Liver (tissue), 9 donors: ENCODE data around the gene DNAH17. TPM values are rescaled to one million over a fixed set of nuclear protein-coding genes. Genes with fewer than 3 reads are reported as not detected.
A peak's percentile ranks its signal among the peaks of the same experiment; 100 is the strongest.

Source experiments
- DNase-seq: peaks from one replicate; pipeline ENCODE4 v3.0.0-alpha.2; 2017; ENCODE audit warnings: low spot score
- H3K27ac ChIP-seq, 2 donors: one replicate each; pipeline ENCODE4 v1.7.0; 2013; ENCODE audit warnings: inconsistent platforms in 2 of 2, low read length in 2 of 2, control low read depth in 1 of 2, low read depth in 1 of 2, mild to moderate bottlenecking in 1 of 2
- H3K27me3 ChIP-seq, 4 donors: one replicate each; pipeline versions ENCODE4 v1.6.1 to v1.7.0; 2013; ENCODE audit warnings: low read length in 3 of 4, inconsistent platforms in 1 of 4, mild to moderate bottlenecking in 1 of 4, moderate library complexity in 1 of 4; ENCODE audit not compliant: control insufficient read depth in 4 of 4, insufficient read depth in 4 of 4
- H3K36me3 ChIP-seq, 4 donors: one replicate each; pipeline versions ENCODE4 v1.6.1 to v1.7.0; 2013; ENCODE audit warnings: low read length in 3 of 4, mild to moderate bottlenecking in 3 of 4, low read depth in 1 of 4, moderate library complexity in 1 of 4; ENCODE audit not compliant: control insufficient read depth in 4 of 4, insufficient read depth in 3 of 4
- H3K4me1 ChIP-seq, 4 donors: one replicate each; pipeline versions ENCODE4 v1.6.1 to v1.7.0; 2013; ENCODE audit warnings: low read length in 3 of 4, mild to moderate bottlenecking in 3 of 4, moderate library complexity in 1 of 4; ENCODE audit not compliant: control insufficient read depth in 4 of 4, insufficient read depth in 4 of 4
- H3K4me3 ChIP-seq, 3 donors: one replicate each; pipeline versions ENCODE4 v1.6.1 to v1.7.0; 2013; ENCODE audit warnings: low read length in 3 of 3, control low read depth in 1 of 3, low read depth in 1 of 3, mild to moderate bottlenecking in 1 of 3
- H3K9ac ChIP-seq, 2 donors: one replicate each; pipeline ENCODE4 v1.7.0; 2013; ENCODE audit warnings: low read length in 2 of 2, mild to moderate bottlenecking in 2 of 2, moderate library complexity in 2 of 2, control low read depth in 1 of 2, low read depth in 1 of 2
- H3K9me3 ChIP-seq, 4 donors: one replicate each; pipeline versions ENCODE4 v1.6.1 to v1.7.0; 2013; ENCODE audit warnings: low read length in 3 of 4; ENCODE audit not compliant: control insufficient read depth in 4 of 4
- EGR1 ChIP-seq, 2 donors: IDR thresholded peaks; 2 replicates each; pipeline ENCODE4 v1.6.1; 2016 to 2018; ENCODE audit warnings: antibody characterized with exemption in 2 of 2, low read depth in 2 of 2
- FOXA1 ChIP-seq: IDR thresholded peaks from 2 replicates; pipeline ENCODE4 v1.6.1; 2016; ENCODE audit warnings: antibody characterized with exemption
- FOXA2 ChIP-seq: IDR thresholded peaks from 2 replicates; pipeline ENCODE4 v1.6.1; 2016; ENCODE audit warnings: antibody characterized with exemption
- GABPA ChIP-seq, 2 donors: IDR thresholded peaks in 1 of 2; conservative IDR thresholded peaks in 1 of 2; 2 replicates each; pipeline ENCODE4 v1.6.1; 2016; ENCODE audit warnings: antibody characterized with exemption in 2 of 2, mild to moderate bottlenecking in 1 of 2, moderate library complexity in 1 of 2
- HNF4A ChIP-seq, 2 donors: conservative IDR thresholded peaks; 2 replicates each; pipeline ENCODE4 v1.6.1; 2016; ENCODE audit warnings: antibody characterized with exemption in 2 of 2, mild to moderate bottlenecking in 2 of 2
- HNF4G ChIP-seq: IDR thresholded peaks from 2 replicates; pipeline ENCODE4 v1.6.1; 2016; ENCODE audit warnings: antibody characterized with exemption
- JUND ChIP-seq, 2 donors: IDR thresholded peaks; 2 replicates each; pipeline ENCODE4 v1.6.1; 2016; ENCODE audit warnings: antibody characterized with exemption in 2 of 2
- NR2F2 ChIP-seq: IDR thresholded peaks from 2 replicates; pipeline ENCODE4 v1.6.1; 2016; ENCODE audit warnings: antibody characterized with exemption
- RAD21 ChIP-seq, 2 donors: IDR thresholded peaks; 2 replicates each; pipeline ENCODE4 v1.6.1; 2016; ENCODE audit warnings: antibody characterized with exemption in 2 of 2, mild to moderate bottlenecking in 2 of 2
- RXRA ChIP-seq, 2 donors: IDR thresholded peaks; 2 replicates each; pipeline ENCODE4 v1.6.1; 2017 to 2018; ENCODE audit warnings: antibody characterized with exemption in 2 of 2, mild to moderate bottlenecking in 1 of 2
- SP1 ChIP-seq: IDR thresholded peaks from 2 replicates; pipeline ENCODE4 v1.6.1; 2018; ENCODE audit warnings: antibody characterized with exemption, mild to moderate bottlenecking
- TAF1 ChIP-seq: conservative IDR thresholded peaks from 2 replicates; pipeline ENCODE4 v1.6.1; 2016; ENCODE audit warnings: antibody characterized with exemption, mild to moderate bottlenecking
- YY1 ChIP-seq: IDR thresholded peaks from 2 replicates; pipeline ENCODE4 v1.6.1; 2016; ENCODE audit warnings: antibody characterized with exemption, mild to moderate bottlenecking
- ZBTB33 ChIP-seq: IDR thresholded peaks from 2 replicates; pipeline ENCODE4 v1.6.1; 2016; ENCODE audit warnings: antibody characterized with exemption
- whole genome bisulfite sequencing: extraction: QIAGEN DNeasy Blood & Tissue Kit; methylation state at CpG from one replicate; pipeline ENCODE4 v1.1.7; 2013; 5-methylcytosine and 5-hydroxymethylcytosine counted together
- polyA plus RNA-seq, 2 donors: library from polyadenylated mRNA; stranded (reverse) in 1 of 2; unstranded in 1 of 2; fragments of 200-250 nt in 1 of 2; fragments of >200 nt in 1 of 2; fragmentation: Nextera tagmentation in 1 of 2; extraction: Ambion mirVana in 1 of 2; gene quantifications; one replicate each; pipeline versions ENCODE4 v1.2.1 to v1.2.3, GENCODE V29; 2013 to 2015
- total RNA-seq, 2 donors: library from RNA; depleted of rRNA; stranded (reverse); fragments of >200 nt; gene quantifications; one replicate each; pipeline ENCODE4 v1.2.3, GENCODE V29; 2014
- TF ChIP-seq, protein P1 (sequence below): IDR thresholded peaks from 2 replicates; pipeline ENCODE4 v1.6.1; 2016; ENCODE audit warnings: antibody characterized with exemption
- TF ChIP-seq, protein P2 (sequence below): IDR thresholded peaks from 2 replicates; pipeline ENCODE4 v1.6.1; 2016; ENCODE audit warnings: antibody characterized with exemption, mild to moderate bottlenecking
- TF ChIP-seq, protein P3 (sequence below): IDR thresholded peaks from 2 replicates; pipeline ENCODE4 v1.6.1; 2016; ENCODE audit warnings: antibody characterized with exemption
- TF ChIP-seq, protein P4 (sequence below): fragments of 150-350 bp; IDR thresholded peaks from 2 replicates; pipeline ENCODE4 v1.5.1; 2017; ENCODE audit warnings: improper control_type of control experiment, low read depth, low read length; ENCODE audit not compliant: missing input control
- donor health status: healthy.
- donor health status: healthy.
- donor health status: healthy.
- donor health status: healthy.
- donor health status: healthy.

DNAH17 gene
- total and polyA plus RNA-seq, 4 donors: 0.09 to 0.79 TPM; not detected in 2

DNA sequence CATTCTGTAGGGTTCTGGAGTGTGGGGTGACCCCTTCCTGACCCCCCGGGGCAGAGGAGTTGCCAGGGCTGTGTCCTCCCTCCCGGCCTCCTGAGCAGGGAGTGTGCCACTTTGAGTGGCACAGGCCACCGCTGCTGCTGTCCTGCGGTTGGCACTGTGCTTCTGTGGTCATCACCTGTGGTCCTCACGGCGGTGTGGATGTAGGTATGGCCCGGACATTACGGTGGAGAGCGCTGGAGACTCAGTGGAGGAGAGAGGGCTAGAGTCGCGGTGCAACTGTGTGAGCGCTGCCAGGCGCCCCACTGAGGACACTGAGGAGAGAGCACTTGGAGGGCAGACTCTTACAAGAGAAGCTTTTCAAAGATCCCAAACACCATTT, 159.7 kb downstream of the DNAH17 start:
- Histone ChIP-seq H3K4me1 (peaks cover 0 to 9% (median 3%) of the 10 kb centered on the region in 4 donors), H3K27me3 (no peaks in the 10 kb centered on the region), H3K36me3 (peaks cover 0 to 9% (median 6%) of the 10 kb centered on the region in 4 donors), H3K4me3 (no peak overlapping the region), H3K9ac (no peak overlapping the region), H3K27ac (peak overlapping the region; percentile 75 to 78), H3K9me3 (no peaks in the 10 kb centered on the region)
- 96% methylated on average over 13 of the region's 13 CpGs for WGBS
- no peak for DNase-seq
- no peak for TF ChIP-seq TAF1
- no peak for TF ChIP-seq SP1
- no peak for TF ChIP-seq GABPA (IDR thresholded peaks at IDR 0.05 in 1 of 2, conservative IDR thresholded peaks at IDR 0.05 in 1 of 2)
- TF ChIP-seq RXRA (IDR thresholded peaks at IDR 0.05): no peak
- TF ChIP-seq EGR1 (IDR thresholded peaks at IDR 0.05; ENCODE audit: low read depth in 2 of 2): no peak
- TF ChIP-seq, protein P1, sequence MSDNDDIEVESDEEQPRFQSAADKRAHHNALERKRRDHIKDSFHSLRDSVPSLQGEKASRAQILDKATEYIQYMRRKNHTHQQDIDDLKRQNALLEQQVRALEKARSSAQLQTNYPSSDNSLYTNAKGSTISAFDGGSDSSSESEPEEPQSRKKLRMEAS: no peak
- no peak for TF ChIP-seq FOXA2
- TF ChIP-seq, protein P2, sequence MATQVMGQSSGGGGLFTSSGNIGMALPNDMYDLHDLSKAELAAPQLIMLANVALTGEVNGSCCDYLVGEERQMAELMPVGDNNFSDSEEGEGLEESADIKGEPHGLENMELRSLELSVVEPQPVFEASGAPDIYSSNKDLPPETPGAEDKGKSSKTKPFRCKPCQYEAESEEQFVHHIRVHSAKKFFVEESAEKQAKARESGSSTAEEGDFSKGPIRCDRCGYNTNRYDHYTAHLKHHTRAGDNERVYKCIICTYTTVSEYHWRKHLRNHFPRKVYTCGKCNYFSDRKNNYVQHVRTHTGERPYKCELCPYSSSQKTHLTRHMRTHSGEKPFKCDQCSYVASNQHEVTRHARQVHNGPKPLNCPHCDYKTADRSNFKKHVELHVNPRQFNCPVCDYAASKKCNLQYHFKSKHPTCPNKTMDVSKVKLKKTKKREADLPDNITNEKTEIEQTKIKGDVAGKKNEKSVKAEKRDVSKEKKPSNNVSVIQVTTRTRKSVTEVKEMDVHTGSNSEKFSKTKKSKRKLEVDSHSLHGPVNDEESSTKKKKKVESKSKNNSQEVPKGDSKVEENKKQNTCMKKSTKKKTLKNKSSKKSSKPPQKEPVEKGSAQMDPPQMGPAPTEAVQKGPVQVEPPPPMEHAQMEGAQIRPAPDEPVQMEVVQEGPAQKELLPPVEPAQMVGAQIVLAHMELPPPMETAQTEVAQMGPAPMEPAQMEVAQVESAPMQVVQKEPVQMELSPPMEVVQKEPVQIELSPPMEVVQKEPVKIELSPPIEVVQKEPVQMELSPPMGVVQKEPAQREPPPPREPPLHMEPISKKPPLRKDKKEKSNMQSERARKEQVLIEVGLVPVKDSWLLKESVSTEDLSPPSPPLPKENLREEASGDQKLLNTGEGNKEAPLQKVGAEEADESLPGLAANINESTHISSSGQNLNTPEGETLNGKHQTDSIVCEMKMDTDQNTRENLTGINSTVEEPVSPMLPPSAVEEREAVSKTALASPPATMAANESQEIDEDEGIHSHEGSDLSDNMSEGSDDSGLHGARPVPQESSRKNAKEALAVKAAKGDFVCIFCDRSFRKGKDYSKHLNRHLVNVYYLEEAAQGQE: no peak
- TF ChIP-seq, protein P3, sequence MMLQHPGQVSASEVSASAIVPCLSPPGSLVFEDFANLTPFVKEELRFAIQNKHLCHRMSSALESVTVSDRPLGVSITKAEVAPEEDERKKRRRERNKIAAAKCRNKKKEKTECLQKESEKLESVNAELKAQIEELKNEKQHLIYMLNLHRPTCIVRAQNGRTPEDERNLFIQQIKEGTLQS: no peak
- no peak for TF ChIP-seq NR2F2
- no peak for TF ChIP-seq HNF4G
- TF ChIP-seq, protein P4, sequence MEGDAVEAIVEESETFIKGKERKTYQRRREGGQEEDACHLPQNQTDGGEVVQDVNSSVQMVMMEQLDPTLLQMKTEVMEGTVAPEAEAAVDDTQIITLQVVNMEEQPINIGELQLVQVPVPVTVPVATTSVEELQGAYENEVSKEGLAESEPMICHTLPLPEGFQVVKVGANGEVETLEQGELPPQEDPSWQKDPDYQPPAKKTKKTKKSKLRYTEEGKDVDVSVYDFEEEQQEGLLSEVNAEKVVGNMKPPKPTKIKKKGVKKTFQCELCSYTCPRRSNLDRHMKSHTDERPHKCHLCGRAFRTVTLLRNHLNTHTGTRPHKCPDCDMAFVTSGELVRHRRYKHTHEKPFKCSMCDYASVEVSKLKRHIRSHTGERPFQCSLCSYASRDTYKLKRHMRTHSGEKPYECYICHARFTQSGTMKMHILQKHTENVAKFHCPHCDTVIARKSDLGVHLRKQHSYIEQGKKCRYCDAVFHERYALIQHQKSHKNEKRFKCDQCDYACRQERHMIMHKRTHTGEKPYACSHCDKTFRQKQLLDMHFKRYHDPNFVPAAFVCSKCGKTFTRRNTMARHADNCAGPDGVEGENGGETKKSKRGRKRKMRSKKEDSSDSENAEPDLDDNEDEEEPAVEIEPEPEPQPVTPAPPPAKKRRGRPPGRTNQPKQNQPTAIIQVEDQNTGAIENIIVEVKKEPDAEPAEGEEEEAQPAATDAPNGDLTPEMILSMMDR: no peak
- no peak for TF ChIP-seq FOXA1
- TF ChIP-seq RAD21 (IDR thresholded peaks at IDR 0.05): no peak
- TF ChIP-seq HNF4A (conservative IDR thresholded peaks at IDR 0.05): no peak
- no peak for TF ChIP-seq JUND (IDR thresholded peaks at IDR 0.05)
- TF ChIP-seq ZBTB33: no peak
- no peak for TF ChIP-seq YY1
